HCT116 (cell line): Measurements from ENCODE around the gene DOP1B. TPM values are rescaled to one million over a fixed set of nuclear protein-coding genes. Genes with fewer than 3 reads are reported as not detected.

Source experiments
- ATAC-seq: fragments of 200-7000 bp; cut with Tn5 transposase; 2 replicates; pipeline ENCODE4 v1.9.1; 2020; ENCODE audit warnings: mild to moderate bottlenecking, moderate library complexity
- BruUV-seq: library from RNA; stranded (reverse); fragments of 400-500 nt; replicated peaks from 2 replicates; lab custom pipeline; 2021; lab: Mats Ljungman, UMichigan
- CTCF ChIA-PET: fragments of 300-600 bp; sonication (Branson Sonifier 250); formaldehyde crosslinking; loops from one replicate; lab custom pipeline; 2021; ENCODE audit warnings: antibody characterized with exemption; lab: Charles Lee
- POLR2A ChIA-PET: fragments of 300-600, 350-600 bp; sonication (Branson Sonifier 250); formaldehyde crosslinking; loops from one replicate; lab custom pipeline; 2021; ENCODE audit warnings: antibody characterized with exemption; lab: Charles Lee
- RAD21 ChIA-PET, 2 experiments: fragments of 300-600 bp; sonication (Branson Sonifier 250); formaldehyde crosslinking; loops; one replicate each; lab custom pipeline; 2023; ENCODE audit warnings: low total read pairs in 2 of 2; ENCODE audit not compliant: uncharacterized antibody in 2 of 2, unreplicated experiment in 2 of 2, low non-redundant PET in 1 of 2; lab: Charles Lee
- DNase-seq: peaks from one replicate; pipeline ENCODE4 v3.0.0-alpha.2; 2010; ENCODE audit warnings: low read depth, low spot score
- H2AFZ ChIP-seq: fragments of 200-600 bp; shearing (Covaris generic), sonication (generic); 2 replicates; pipeline ENCODE4 v1.6.1; 2017; ENCODE audit warnings: low read depth, mixed run types, mixed read lengths, antibody characterized with exemption, low read length; ENCODE audit not compliant: poor library complexity, severe bottlenecking
- H3K27ac ChIP-seq: 2 replicates; pipeline ENCODE4 v1.5.1; 2012; ENCODE audit warnings: low read depth, low read length
- H3K27me3 ChIP-seq: fragments of 200-600 bp; sonication (generic); 2 replicates; pipeline ENCODE4 v1.6.1; 2016; ENCODE audit warnings: mixed run types, low read length, mixed read lengths; ENCODE audit not compliant: insufficient read depth
- H3K36me3 ChIP-seq, 2 experiments: fragments of 200-500 bp in 1 of 2; fragments of 200-600 bp in 1 of 2; sonication (Bioruptor generic) in 1 of 2; sonication (generic) in 1 of 2; 2 replicates each; pipeline versions ENCODE4 v1.5.1 to v1.6.1; 2014 to 2016; ENCODE audit warnings: low read length in 2 of 2, inconsistent platforms in 1 of 2, mixed read lengths in 1 of 2, mixed run types in 1 of 2; ENCODE audit not compliant: insufficient read depth in 2 of 2, control insufficient read depth in 1 of 2
- H3K4me1 ChIP-seq, 2 experiments: fragments of 200-600 bp in 1 of 2; sonication (generic) in 1 of 2; 2 replicates each; pipeline versions ENCODE4 v1.5.1 to v1.6.1; 2012 to 2017; ENCODE audit warnings: low read length in 2 of 2, inconsistent platforms in 1 of 2, mild to moderate bottlenecking in 1 of 2, mixed read lengths in 1 of 2, mixed run types in 1 of 2, moderate library complexity in 1 of 2; ENCODE audit not compliant: insufficient read depth in 2 of 2, control insufficient read depth in 1 of 2
- H3K4me2 ChIP-seq: fragments of 200-600 bp; sonication (generic); 2 replicates; pipeline ENCODE4 v1.6.1; 2017; ENCODE audit warnings: mixed run types, low read length, mixed read lengths
- H3K4me3 ChIP-seq, 2 experiments: fragments of 200-600 bp in 1 of 2; sonication (generic) in 1 of 2; replicated peaks in 1 of 2; 2 replicates each; pipeline ENCODE4 v1.5.1; 2011 to 2016; ENCODE audit warnings: low read length in 2 of 2, control low read depth in 1 of 2, low read depth in 1 of 2, mild to moderate bottlenecking in 1 of 2, mixed read lengths in 1 of 2, mixed run types in 1 of 2
- H3K79me2 ChIP-seq: fragments of 200-600 bp; sonication (generic); 2 replicates; pipeline ENCODE4 v1.6.1; 2017; ENCODE audit warnings: mild to moderate bottlenecking, mixed run types, low read length, moderate library complexity, mixed read lengths; ENCODE audit not compliant: insufficient read depth
- H3K9ac ChIP-seq: fragments of 200-600 bp; sonication (generic); 2 replicates; pipeline ENCODE4 v1.6.1; 2016; ENCODE audit warnings: low read length, mixed read lengths
- H3K9me2 ChIP-seq: fragments of 200-600 bp; sonication (generic), shearing (Covaris generic); 2 replicates; pipeline ENCODE4 v1.6.1; 2017; ENCODE audit warnings: mixed run types, mild to moderate bottlenecking, moderate library complexity; ENCODE audit not compliant: insufficient read depth
- H3K9me3 ChIP-seq, 2 experiments: fragments of 200-500 bp in 1 of 2; fragments of 200-600 bp in 1 of 2; sonication (Bioruptor generic) in 1 of 2; sonication (generic) in 1 of 2; 2 replicates each; pipeline ENCODE4 v1.6.1; 2014 to 2017; ENCODE audit warnings: low read length in 2 of 2, mixed read lengths in 2 of 2, inconsistent platforms in 1 of 2, low read depth in 1 of 2, mild to moderate bottlenecking in 1 of 2, mixed run types in 1 of 2, moderate library complexity in 1 of 2; ENCODE audit not compliant: control insufficient read depth in 1 of 2, insufficient read depth in 1 of 2
- H4K20me1 ChIP-seq: fragments of 200-600 bp; sonication (generic), shearing (Covaris generic); 2 replicates; pipeline ENCODE4 v1.6.1; 2017; ENCODE audit warnings: mixed run types, mild to moderate bottlenecking, moderate library complexity; ENCODE audit not compliant: insufficient read depth
- CEBPB ChIP-seq: IDR thresholded peaks from 2 replicates; pipeline ENCODE4 v1.6.1; 2012; ENCODE audit warnings: low read depth
- EGR1 ChIP-seq: IDR thresholded peaks from 2 replicates; pipeline ENCODE4 v1.6.1; 2012; ENCODE audit warnings: low read depth
- ELF1 ChIP-seq: IDR thresholded peaks from 2 replicates; pipeline ENCODE4 v1.6.1; 2012; ENCODE audit warnings: low read depth, borderline replicate concordance
- EZH2phosphoT487 ChIP-seq: fragments of 200-600 bp; IDR thresholded peaks from 2 replicates; pipeline ENCODE4 v1.6.1; 2018; ENCODE audit warnings: antibody characterized with exemption, borderline replicate concordance
- FOSL1 ChIP-seq: IDR thresholded peaks from 2 replicates; pipeline ENCODE4 v1.6.1; 2012; ENCODE audit warnings: low read depth
- POLR2A ChIP-seq: IDR thresholded peaks from 2 replicates; pipeline ENCODE4 v1.7.0; 2011; ENCODE audit warnings: borderline replicate concordance; ENCODE audit not compliant: insufficient read depth, insufficient read length; ENCODE audit errors: extremely low read depth
- POLR2AphosphoS5 ChIP-seq: IDR thresholded peaks from 2 replicates; pipeline ENCODE4 v1.6.1; 2011; ENCODE audit warnings: mild to moderate bottlenecking, low read depth, low read length, moderate library complexity
- SP1 ChIP-seq: IDR thresholded peaks from 2 replicates; pipeline ENCODE4 v1.6.1; 2012; ENCODE audit warnings: low read depth
- SRF ChIP-seq: IDR thresholded peaks from 2 replicates; pipeline ENCODE4 v1.6.1; 2012; ENCODE audit warnings: low read depth
- TCF7L2 ChIP-seq: IDR thresholded peaks from 2 replicates; pipeline ENCODE4 v1.7.0; 2011; ENCODE audit warnings: borderline replicate concordance, inconsistent platforms; ENCODE audit not compliant: insufficient read depth, insufficient read length; ENCODE audit errors: extremely low read depth
- YY1 ChIP-seq: IDR thresholded peaks from 2 replicates; pipeline ENCODE4 v1.6.1; 2011; ENCODE audit warnings: low read length, low read depth, moderate library complexity, mild to moderate bottlenecking; ENCODE audit not compliant: insufficient replicate concordance; ENCODE audit errors: extremely low read depth
- ZFX ChIP-seq: fragments of 450-650 bp; IDR thresholded peaks from 2 replicates; pipeline ENCODE4 v1.6.1; 2017
- ZNF274 ChIP-seq: fragments of 200-500 bp; sonication (Bioruptor generic); IDR thresholded peaks from 2 replicates; pipeline ENCODE4 v1.6.1; 2014; ENCODE audit warnings: mild to moderate bottlenecking, low read depth, low read length, inconsistent platforms
- intact Hi-C: fragments of 100-400 bp; cut with micrococcal nuclease; formaldehyde crosslinking; loops from 2 replicates; pipeline ENCODE4 v1.10.0; 2022
- total RNA-seq: library from RNA; stranded (reverse); gene quantifications from one replicate; pipeline ENCODE4 v1.2.1, GENCODE V29; 2021; ENCODE audit not compliant: unreplicated experiment
- TF ChIP-seq, protein P1 (sequence below): IDR thresholded peaks from 2 replicates; pipeline ENCODE4 v1.6.1; 2012; ENCODE audit warnings: low read depth
- TF ChIP-seq, protein P2 (sequence below), 3 experiments: fragments of 200-600 bp in 1 of 3; sonication (generic) in 1 of 3; IDR thresholded peaks in 2 of 3; conservative IDR thresholded peaks in 1 of 3; 2 replicates each; pipeline ENCODE4 v1.5.1; 2012 to 2017; ENCODE audit warnings: low read depth in 2 of 3, low read length in 2 of 3, antibody characterized with exemption in 1 of 3, borderline replicate concordance in 1 of 3, control low read depth in 1 of 3, mild to moderate bottlenecking in 1 of 3, mixed read lengths in 1 of 3, mixed run types in 1 of 3, moderate library complexity in 1 of 3; ENCODE audit not compliant: insufficient read depth in 1 of 3
- TF ChIP-seq, protein P3 (sequence below): IDR thresholded peaks from 2 replicates; pipeline ENCODE4 v1.6.1; 2012
- TF ChIP-seq, protein P4 (sequence below): IDR thresholded peaks from 2 replicates; pipeline ENCODE4 v1.6.1; 2011; ENCODE audit warnings: mild to moderate bottlenecking, low read length, moderate library complexity; ENCODE audit not compliant: insufficient replicate concordance; ENCODE audit errors: extremely low read depth

The DOP1B gene
- total RNA-seq, 1 experiment from 2014 or later, result 15.4 TPM

DNA sequence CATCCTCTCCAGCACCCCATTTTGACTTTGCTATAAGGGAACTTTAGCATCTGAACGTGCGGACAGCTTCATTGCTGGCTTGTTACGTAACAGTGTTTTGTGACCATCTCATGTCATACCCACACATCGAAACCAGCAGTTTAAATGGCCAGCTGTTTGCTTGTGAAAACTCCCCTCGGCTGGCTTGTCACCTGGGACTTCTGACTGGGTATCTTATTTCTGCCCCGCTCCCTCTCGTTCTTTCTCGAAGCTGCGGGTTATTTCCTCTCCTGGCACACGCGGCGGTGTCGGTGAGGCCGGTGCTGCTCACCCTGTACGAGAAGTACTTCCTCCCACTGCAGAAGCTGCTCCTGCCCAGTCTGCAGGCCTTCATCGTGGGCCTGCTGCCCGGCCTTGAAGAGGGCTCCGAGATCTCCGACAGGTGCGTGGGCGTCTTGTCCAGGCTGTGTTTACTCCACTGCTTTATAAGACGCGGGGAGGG, 43.5 kb downstream of the DOP1B start:
- DNase-seq, result no peak
- Histone ChIP-seq H3K4me1 (peaks cover 28 to 31% of the 10 kb centered on the region in 2 experiments), H3K9me2 (no peaks in the 10 kb centered on the region), H4K20me1 (no peaks in the 10 kb centered on the region), H3K27me3 (no peaks in the 10 kb centered on the region), H3K9me3 (no peaks in the 10 kb centered on the region), H3K4me3 (no peak overlapping the region), H3K4me2 (no peak overlapping the region), H3K36me3 (no peaks in the 10 kb centered on the region), H3K27ac (no peak overlapping the region), H2AFZ (no peak overlapping the region), H3K79me2 (no peaks in the 10 kb centered on the region), H3K9ac (no peak overlapping the region)
- intact Hi-C loops, result no loop called here
- TF ChIP-seq EGR1 (no peak), SRF (no peak), CEBPB (no peak), ZFX (no peak), TCF7L2 (no peak), FOSL1 (no peak), POLR2A (no peak), SP1 (no peak), EZH2phosphoT487 (no peak), YY1 (no peak), POLR2AphosphoS5 (no peak), ZNF274 (no peak), ELF1 (no peak)
- TF ChIP-seq, protein P1, sequence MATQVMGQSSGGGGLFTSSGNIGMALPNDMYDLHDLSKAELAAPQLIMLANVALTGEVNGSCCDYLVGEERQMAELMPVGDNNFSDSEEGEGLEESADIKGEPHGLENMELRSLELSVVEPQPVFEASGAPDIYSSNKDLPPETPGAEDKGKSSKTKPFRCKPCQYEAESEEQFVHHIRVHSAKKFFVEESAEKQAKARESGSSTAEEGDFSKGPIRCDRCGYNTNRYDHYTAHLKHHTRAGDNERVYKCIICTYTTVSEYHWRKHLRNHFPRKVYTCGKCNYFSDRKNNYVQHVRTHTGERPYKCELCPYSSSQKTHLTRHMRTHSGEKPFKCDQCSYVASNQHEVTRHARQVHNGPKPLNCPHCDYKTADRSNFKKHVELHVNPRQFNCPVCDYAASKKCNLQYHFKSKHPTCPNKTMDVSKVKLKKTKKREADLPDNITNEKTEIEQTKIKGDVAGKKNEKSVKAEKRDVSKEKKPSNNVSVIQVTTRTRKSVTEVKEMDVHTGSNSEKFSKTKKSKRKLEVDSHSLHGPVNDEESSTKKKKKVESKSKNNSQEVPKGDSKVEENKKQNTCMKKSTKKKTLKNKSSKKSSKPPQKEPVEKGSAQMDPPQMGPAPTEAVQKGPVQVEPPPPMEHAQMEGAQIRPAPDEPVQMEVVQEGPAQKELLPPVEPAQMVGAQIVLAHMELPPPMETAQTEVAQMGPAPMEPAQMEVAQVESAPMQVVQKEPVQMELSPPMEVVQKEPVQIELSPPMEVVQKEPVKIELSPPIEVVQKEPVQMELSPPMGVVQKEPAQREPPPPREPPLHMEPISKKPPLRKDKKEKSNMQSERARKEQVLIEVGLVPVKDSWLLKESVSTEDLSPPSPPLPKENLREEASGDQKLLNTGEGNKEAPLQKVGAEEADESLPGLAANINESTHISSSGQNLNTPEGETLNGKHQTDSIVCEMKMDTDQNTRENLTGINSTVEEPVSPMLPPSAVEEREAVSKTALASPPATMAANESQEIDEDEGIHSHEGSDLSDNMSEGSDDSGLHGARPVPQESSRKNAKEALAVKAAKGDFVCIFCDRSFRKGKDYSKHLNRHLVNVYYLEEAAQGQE, result no peak
- TF ChIP-seq, protein P2, sequence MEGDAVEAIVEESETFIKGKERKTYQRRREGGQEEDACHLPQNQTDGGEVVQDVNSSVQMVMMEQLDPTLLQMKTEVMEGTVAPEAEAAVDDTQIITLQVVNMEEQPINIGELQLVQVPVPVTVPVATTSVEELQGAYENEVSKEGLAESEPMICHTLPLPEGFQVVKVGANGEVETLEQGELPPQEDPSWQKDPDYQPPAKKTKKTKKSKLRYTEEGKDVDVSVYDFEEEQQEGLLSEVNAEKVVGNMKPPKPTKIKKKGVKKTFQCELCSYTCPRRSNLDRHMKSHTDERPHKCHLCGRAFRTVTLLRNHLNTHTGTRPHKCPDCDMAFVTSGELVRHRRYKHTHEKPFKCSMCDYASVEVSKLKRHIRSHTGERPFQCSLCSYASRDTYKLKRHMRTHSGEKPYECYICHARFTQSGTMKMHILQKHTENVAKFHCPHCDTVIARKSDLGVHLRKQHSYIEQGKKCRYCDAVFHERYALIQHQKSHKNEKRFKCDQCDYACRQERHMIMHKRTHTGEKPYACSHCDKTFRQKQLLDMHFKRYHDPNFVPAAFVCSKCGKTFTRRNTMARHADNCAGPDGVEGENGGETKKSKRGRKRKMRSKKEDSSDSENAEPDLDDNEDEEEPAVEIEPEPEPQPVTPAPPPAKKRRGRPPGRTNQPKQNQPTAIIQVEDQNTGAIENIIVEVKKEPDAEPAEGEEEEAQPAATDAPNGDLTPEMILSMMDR (IDR thresholded peaks at IDR 0.05 in 2 of 3, conservative IDR thresholded peaks at IDR 0.05 in 1 of 3; ENCODE audit: borderline replicate concordance in 1 of 3, insufficient read depth in 1 of 3, low read depth in 2 of 3, low read length in 2 of 3), result no peak
- TF ChIP-seq, protein P3, sequence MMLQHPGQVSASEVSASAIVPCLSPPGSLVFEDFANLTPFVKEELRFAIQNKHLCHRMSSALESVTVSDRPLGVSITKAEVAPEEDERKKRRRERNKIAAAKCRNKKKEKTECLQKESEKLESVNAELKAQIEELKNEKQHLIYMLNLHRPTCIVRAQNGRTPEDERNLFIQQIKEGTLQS, result no peak
- TF ChIP-seq, protein P4, sequence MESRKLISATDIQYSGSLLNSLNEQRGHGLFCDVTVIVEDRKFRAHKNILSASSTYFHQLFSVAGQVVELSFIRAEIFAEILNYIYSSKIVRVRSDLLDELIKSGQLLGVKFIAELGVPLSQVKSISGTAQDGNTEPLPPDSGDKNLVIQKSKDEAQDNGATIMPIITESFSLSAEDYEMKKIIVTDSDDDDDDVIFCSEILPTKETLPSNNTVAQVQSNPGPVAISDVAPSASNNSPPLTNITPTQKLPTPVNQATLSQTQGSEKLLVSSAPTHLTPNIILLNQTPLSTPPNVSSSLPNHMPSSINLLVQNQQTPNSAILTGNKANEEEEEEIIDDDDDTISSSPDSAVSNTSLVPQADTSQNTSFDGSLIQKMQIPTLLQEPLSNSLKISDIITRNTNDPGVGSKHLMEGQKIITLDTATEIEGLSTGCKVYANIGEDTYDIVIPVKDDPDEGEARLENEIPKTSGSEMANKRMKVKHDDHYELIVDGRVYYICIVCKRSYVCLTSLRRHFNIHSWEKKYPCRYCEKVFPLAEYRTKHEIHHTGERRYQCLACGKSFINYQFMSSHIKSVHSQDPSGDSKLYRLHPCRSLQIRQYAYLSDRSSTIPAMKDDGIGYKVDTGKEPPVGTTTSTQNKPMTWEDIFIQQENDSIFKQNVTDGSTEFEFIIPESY, result no peak
- CTCF ChIA-PET, result no interaction called here
- POLR2A ChIA-PET, result no interaction called here
- no peak for ATAC-seq
- no TSS peak for BruUV-seq
- RAD21 ChIA-PET, result no interaction called here
